GM19372 (cell line): ENCODE data around the gene MAPK9.
"Not testable (repeated sequence)": the region's sequence is repeated elsewhere in the genome, so short reads cannot be mapped to it uniquely, and the experiment has no call there.

ENCODE experiments used
- ATAC-seq: cut with Tn5 transposase; IDR thresholded peaks from one replicate; pipeline ENCODE4 v1.9.1; 2021; ENCODE audit warnings: mild to moderate bottlenecking, low read depth, moderate library complexity; ENCODE audit not compliant: unreplicated experiment

Gene MAPK9

GRCh38 chr5:180328296-180329137 lies 36.6 kb upstream of the MAPK9 start:
- peak; percentile 90 for ATAC-seq

- ATAC-seq = no peak
Measured at GRCh38 chr5:180326989-180327565, 35.2 kb upstream of the MAPK9 start.

GRCh38 chr5:180324601-180324950 lies 32.7 kb upstream of the MAPK9 start:
- no peak for ATAC-seq

GRCh38 chr5:180323941-180324600 lies 32.2 kb upstream of the MAPK9 start:
- ATAC-seq = no peak

GRCh38 chr5:180323160-180323559 lies 31.3 kb upstream of the MAPK9 start:
- ATAC-seq = no peak

- ATAC-seq = no peak
Measured at GRCh38 chr5:180318456-180319089, 26.7 kb upstream of the MAPK9 start.

- no peak for ATAC-seq
Measured at GRCh38 chr5:180316586-180316985, 24.7 kb upstream of the MAPK9 start.

GRCh38 chr5:180315762-180316212 lies 23.9 kb upstream of the MAPK9 start:
- ATAC-seq = peak; percentile 48

GRCh38 chr5:180313677-180314505 lies 22.0 kb upstream of the MAPK9 start:
- ATAC-seq = peak; percentile 92

GRCh38 chr5:180311216-180311615 lies 19.3 kb upstream of the MAPK9 start:
- ATAC-seq = no peak

- no peak for ATAC-seq
Measured at GRCh38 chr5:180306796-180307195, 14.9 kb upstream of the MAPK9 start.

GRCh38 chr5:180305481-180305880 lies 13.6 kb upstream of the MAPK9 start:
- no peak for ATAC-seq

- ATAC-seq = no peak
Measured at GRCh38 chr5:180304431-180305375, 12.8 kb upstream of the MAPK9 start.

GRCh38 chr5:180304016-180304292 lies 12.1 kb upstream of the MAPK9 start:
- no peak for ATAC-seq

- no peak for ATAC-seq
Measured at GRCh38 chr5:180303226-180304015, 11.5 kb upstream of the MAPK9 start.

- no peak for ATAC-seq
Measured at GRCh38 chr5:180302256-180302655, 10.4 kb upstream of the MAPK9 start.

GRCh38 chr5:180301253-180301652 lies 9.4 kb upstream of the MAPK9 start:
- no peak for ATAC-seq

GRCh38 chr5:180299526-180299925 lies 7.6 kb upstream of the MAPK9 start:
- no peak for ATAC-seq

GRCh38 chr5:180299014-180299413 lies 7.1 kb upstream of the MAPK9 start:
- not testable (repeated sequence) for ATAC-seq
